PC-3 (cell line): ENCODE results near the gene PTPRN2. TPM values are rescaled to one million over a fixed set of nuclear protein-coding genes. Genes with fewer than 3 reads are reported as not detected.
A peak's percentile ranks its signal among the peaks of the same experiment; 100 is the strongest.

Experiments
- ATAC-seq: fragments of 200-7000 bp; cut with Tn5 transposase; 2 replicates; pipeline ENCODE4 v1.9.1; 2020; ENCODE audit warnings: mild to moderate bottlenecking, moderate library complexity
- BruUV-seq: library from RNA; stranded (reverse); fragments of 400-500 nt; replicated peaks from 2 replicates; lab custom pipeline; 2021; lab: Mats Ljungman, UMichigan
- CTCF ChIA-PET: fragments of 300-600 bp; sonication (Branson Sonifier 250); formaldehyde crosslinking; loops from one replicate; lab custom pipeline; 2022; ENCODE audit warnings: antibody characterized with exemption; lab: Charles Lee
- POLR2A ChIA-PET: fragments of 300-600 bp; sonication (Branson Sonifier 250); formaldehyde crosslinking; loops from one replicate; lab custom pipeline; 2022; ENCODE audit warnings: antibody characterized with exemption; ENCODE audit not compliant: unreplicated experiment; lab: Charles Lee
- DNase-seq: peaks from one replicate; pipeline ENCODE4 v3.0.0-alpha.2; 2015
- H2AFZ ChIP-seq: fragments of 300-600 bp; sonication (generic); 2 replicates; pipeline ENCODE4 v1.6.0; 2016; ENCODE audit warnings: antibody characterized with exemption, low read length
- H3F3A ChIP-seq: fragments of 300-600 bp; sonication (generic); one replicate; pipeline ENCODE4 v1.6.0; 2017; ENCODE audit warnings: antibody characterized with exemption, low read length, control low read depth, mild to moderate bottlenecking; ENCODE audit not compliant: unreplicated experiment
- H3K27ac ChIP-seq: fragments of 300-600 bp; sonication (generic); 2 replicates; pipeline ENCODE4 v1.5.1; 2016; ENCODE audit warnings: mild to moderate bottlenecking, low read length
- H3K27me3 ChIP-seq: fragments of 300-600 bp; sonication (generic); 2 replicates; pipeline ENCODE4 v1.6.1; 2016; ENCODE audit warnings: low read length, mixed read lengths
- H3K36me3 ChIP-seq: fragments of 300-600 bp; sonication (generic); 2 replicates; pipeline ENCODE4 v1.6.1; 2016; ENCODE audit warnings: low read depth, mixed run types, low read length, mixed read lengths
- H3K4me1 ChIP-seq: fragments of 300-600 bp; sonication (generic); 2 replicates; pipeline ENCODE4 v1.5.1; 2016; ENCODE audit warnings: low read length; ENCODE audit not compliant: insufficient read depth
- H3K4me2 ChIP-seq: fragments of 300-600 bp; sonication (generic); 2 replicates; pipeline ENCODE4 v1.6.0; 2016; ENCODE audit warnings: low read length
- H3K4me3 ChIP-seq: fragments of 300-600 bp; sonication (generic); 2 replicates; pipeline ENCODE4 v1.5.1; 2016; ENCODE audit warnings: mild to moderate bottlenecking, low read length, mixed read lengths
- H3K79me2 ChIP-seq: fragments of 300-600 bp; sonication (generic); 2 replicates; pipeline ENCODE4 v1.6.1; 2017; ENCODE audit warnings: low read length, mixed read lengths
- H3K9ac ChIP-seq: fragments of 300-600 bp; sonication (generic); 2 replicates; pipeline ENCODE4 v1.6.0; 2016; ENCODE audit warnings: mild to moderate bottlenecking, low read length
- H3K9me2 ChIP-seq: fragments of 300-600 bp; sonication (generic); replicated peaks from 2 replicates; pipeline ENCODE4 v1.6.1; 2016; ENCODE audit warnings: mixed run types, low read length, mixed read lengths
- H3K9me3 ChIP-seq: fragments of 300-600 bp; sonication (generic); 2 replicates; pipeline ENCODE4 v1.6.1; 2016; ENCODE audit warnings: low read length, mixed read lengths
- H4K20me1 ChIP-seq: fragments of 300-600 bp; sonication (generic); 2 replicates; pipeline ENCODE4 v1.6.1; 2016; ENCODE audit warnings: low read length, mixed read lengths
- CTCF ChIP-seq: fragments of 300-600 bp; sonication (generic); conservative IDR thresholded peaks from 2 replicates; pipeline ENCODE4 v1.5.1; 2017; ENCODE audit warnings: antibody characterized with exemption, low read depth, mild to moderate bottlenecking, low read length
- EZH2 ChIP-seq: fragments of 300-600 bp; sonication (generic); IDR thresholded peaks from one replicate; pipeline ENCODE4 v1.6.1; 2017; ENCODE audit warnings: antibody characterized with exemption, mild to moderate bottlenecking, low read length; ENCODE audit not compliant: unreplicated experiment
- EZH2phosphoT487 ChIP-seq: fragments of 300-600 bp; sonication (generic); IDR thresholded peaks from 2 replicates; pipeline ENCODE4 v1.6.1; 2018; ENCODE audit warnings: mild to moderate bottlenecking, antibody characterized with exemption, low read length, borderline replicate concordance
- intact Hi-C: fragments of 100-400 bp; cut with micrococcal nuclease; formaldehyde crosslinking; loops from 2 replicates; pipeline ENCODE4 v1.9.0; 2023
- total RNA-seq: library from RNA; depleted of rRNA; stranded (reverse); fragments of >200 nt; gene quantifications from 2 replicates; pipeline ENCODE4 v1.2.3, GENCODE V29; 2014

PTPRN2 gene
- total RNA-seq, 1 experiment from 2014 or later = 3.2 TPM

- H3F3A ChIP-seq = no peaks in the 10 kb centered on the region
- no peaks in the 10 kb centered on the region for H3K9me3 ChIP-seq
- H3K36me3 ChIP-seq = no peaks in the 10 kb centered on the region
- H3K4me1 ChIP-seq = peaks cover 8% of the 10 kb centered on the region; the same call in 1 of the 2 replicates
- no peak for TF ChIP-seq EZH2
- TF ChIP-seq EZH2phosphoT487 = no peak
- TF ChIP-seq CTCF = no peak
- H3K9ac ChIP-seq = no peak overlapping the region
- no peaks in the 10 kb centered on the region for H4K20me1 ChIP-seq
- no peak overlapping the region for H2AFZ ChIP-seq
- intact Hi-C loops = no loop called here
- peaks cover 11% of the 10 kb centered on the region for H3K79me2 ChIP-seq
- no peaks in the 10 kb centered on the region for H3K27me3 ChIP-seq
- ChIA-PET POLR2A (no interaction called here), CTCF (no interaction called here)
- ATAC-seq (no peak), DNase-seq (no peak)
- no peak overlapping the region for H3K27ac ChIP-seq
- no TSS peak for BruUV-seq
- no peak overlapping the region; the same call in 1 of the 2 replicates for H3K4me2 ChIP-seq
- no peak overlapping the region for H3K4me3 ChIP-seq
- H3K9me2 ChIP-seq = no peaks in the 10 kb centered on the region
These were observed 898.9 kb downstream of the PTPRN2 start for GRCh38 chr7:157688533-157689268.

GRCh38 chr7:157687845-157688532, 899.6 kb downstream of the PTPRN2 start:
- no peaks in the 10 kb centered on the region for H3K9me2 ChIP-seq
- no peak overlapping the region for H3K27ac ChIP-seq
- POLR2A ChIA-PET = no interaction called here
- intact Hi-C loops = no loop called here
- TSS peak; percentile 39 for BruUV-seq
- H2AFZ ChIP-seq = no peak overlapping the region
- no peaks in the 10 kb centered on the region for H3F3A ChIP-seq
- no peaks in the 10 kb centered on the region for H3K36me3 ChIP-seq
- no peak overlapping the region for H3K4me2 ChIP-seq
- peaks cover 11% of the 10 kb centered on the region for H3K79me2 ChIP-seq
- ATAC-seq (no peak), DNase-seq (no peak)
- H4K20me1 ChIP-seq = no peaks in the 10 kb centered on the region
- H3K27me3 ChIP-seq = no peaks in the 10 kb centered on the region
- H3K9ac ChIP-seq = no peak overlapping the region
- H3K4me3 ChIP-seq = no peak overlapping the region
- no peaks in the 10 kb centered on the region for H3K9me3 ChIP-seq
- H3K4me1 ChIP-seq = peaks cover 8% of the 10 kb centered on the region; the same call in 1 of the 2 replicates
- CTCF ChIA-PET = no interaction called here
- TF ChIP-seq CTCF (no peak), EZH2phosphoT487 (no peak), EZH2 (no peak)

GRCh38 chr7:157687158-157687557, 900.5 kb downstream of the PTPRN2 start:
- no peak for ATAC-seq
- POLR2A ChIA-PET = no interaction called here
- TF ChIP-seq EZH2 (no peak), CTCF (no peak), EZH2phosphoT487 (no peak)
- no peak overlapping the region for H3K9ac ChIP-seq
- BruUV-seq = TSS peak; percentile 14
- no peaks in the 10 kb centered on the region for H4K20me1 ChIP-seq
- DNase-seq = peak; percentile 11
- no peaks in the 10 kb centered on the region for H3K27me3 ChIP-seq
- peaks cover 11% of the 10 kb centered on the region for H3K79me2 ChIP-seq
- CTCF ChIA-PET = no interaction called here
- H3K36me3 ChIP-seq = peaks cover 4% of the 10 kb centered on the region; the same call in 1 of the 2 replicates
- intact Hi-C loops = no loop called here
- H3K9me3 ChIP-seq = no peaks in the 10 kb centered on the region
- no peaks in the 10 kb centered on the region for H3F3A ChIP-seq
- H3K4me1 ChIP-seq = peaks cover 8% of the 10 kb centered on the region; the same call in 1 of the 2 replicates
- no peak overlapping the region for H2AFZ ChIP-seq
- no peak overlapping the region for H3K4me2 ChIP-seq
- H3K4me3 ChIP-seq = no peak overlapping the region
- no peaks in the 10 kb centered on the region for H3K9me2 ChIP-seq
- no peak overlapping the region for H3K27ac ChIP-seq
